ENCODE measurements around the gene LAP3. TPM values are rescaled to one million over a fixed set of nuclear protein-coding genes. Genes with fewer than 3 reads are reported as not detected.
A peak's percentile ranks its signal among the peaks of the same experiment; 100 is the strongest.
"Not testable (repeated sequence)": the region's sequence is repeated elsewhere in the genome, so short reads cannot be mapped to it uniquely, and the experiment has no call there.

Gene LAP3
- total RNA-seq, 1 donor from 2014 or later, result 81.6 TPM

- H3K9me3 Mint-ChIP-seq (ENCODE audit: low read depth), result no peaks in the 10 kb centered on the region
- no peak overlapping the region for H3K27ac Mint-ChIP-seq
- H3K4me1 Mint-ChIP-seq (ENCODE audit: low read depth), result peaks cover 4% of the 10 kb centered on the region
- no peaks in the 10 kb centered on the region for H3K36me3 Mint-ChIP-seq (ENCODE audit: insufficient read depth)
- peaks cover 2% of the 10 kb centered on the region for H3K27me3 Mint-ChIP-seq
- no peak for DNase-seq (ENCODE audit: low spot score, unreplicated experiment)
- H3K4me3 Mint-ChIP-seq (ENCODE audit: low read depth), result no peak overlapping the region
- TF ChIP-seq CTCF (IDR thresholded peaks at IDR 0.05; ENCODE audit: unreplicated experiment), result no peak
These were observed 41.1 kb upstream of the LAP3 start for GRCh38 chr4:17535906-17536305.

- not testable (repeated sequence) for H3K4me1 Mint-ChIP-seq (ENCODE audit: low read depth)
These were observed 39.9 kb upstream of the LAP3 start for GRCh38 chr4:17537060-17537459.

DNA sequence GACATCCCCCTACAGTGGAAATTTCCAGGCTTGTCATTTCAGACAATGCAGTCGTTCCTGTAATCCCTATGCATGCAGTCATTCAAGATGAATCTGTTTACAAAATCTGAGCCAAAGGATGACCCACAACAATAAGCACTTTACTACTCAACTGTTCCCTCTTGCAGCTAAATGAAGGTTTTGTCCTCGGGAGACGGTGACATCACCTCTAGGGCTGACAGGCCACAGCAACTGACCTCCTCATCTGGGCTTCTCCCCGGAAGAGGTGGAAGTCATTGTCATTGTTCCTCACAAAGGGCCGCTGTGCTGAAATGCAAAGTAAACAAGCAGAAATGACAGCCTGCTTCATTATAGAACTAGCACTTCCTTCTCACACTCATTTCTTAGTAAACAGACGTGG is 32.8 kb upstream of the LAP3 start:
- no peak for DNase-seq (ENCODE audit: low spot score, unreplicated experiment)
- Mint-ChIP-seq H3K27ac (no peak overlapping the region), H3K27me3 (peaks cover 7% of the 10 kb centered on the region), H3K9me3 (ENCODE audit: low read depth) (no peaks in the 10 kb centered on the region), H3K36me3 (ENCODE audit: insufficient read depth) (no peaks in the 10 kb centered on the region), H3K4me1 (ENCODE audit: low read depth) (no peaks in the 10 kb centered on the region), H3K4me3 (ENCODE audit: low read depth) (no peak overlapping the region)
- TF ChIP-seq CTCF (IDR thresholded peaks at IDR 0.05; ENCODE audit: unreplicated experiment), result no peak

More at GRCh38 chr4:17537060-17537459, 39.9 kb upstream of the LAP3 start:
- DNase-seq (ENCODE audit: low spot score, unreplicated experiment); H3K27me3 Mint-ChIP-seq; H3K36me3 Mint-ChIP-seq (ENCODE audit: insufficient read depth); H3K27ac Mint-ChIP-seq; H3K9me3 Mint-ChIP-seq (ENCODE audit: low read depth); H3K4me3 Mint-ChIP-seq (ENCODE audit: low read depth): not testable (repeated sequence)

- Mint-ChIP-seq H3K4me1 (ENCODE audit: low read depth) (no peaks in the 10 kb centered on the region), H3K36me3 (ENCODE audit: insufficient read depth) (no peaks in the 10 kb centered on the region), H3K27me3 (peaks cover 7% of the 10 kb centered on the region), H3K4me3 (ENCODE audit: low read depth) (no peak overlapping the region), H3K9me3 (ENCODE audit: low read depth) (no peaks in the 10 kb centered on the region), H3K27ac (no peak overlapping the region)
- no peak for TF ChIP-seq CTCF (IDR thresholded peaks at IDR 0.05; ENCODE audit: unreplicated experiment)
- DNase-seq (ENCODE audit: low spot score, unreplicated experiment), result no peak
These were observed 32.2 kb upstream of the LAP3 start for GRCh38 chr4:17544831-17545234.

DNA sequence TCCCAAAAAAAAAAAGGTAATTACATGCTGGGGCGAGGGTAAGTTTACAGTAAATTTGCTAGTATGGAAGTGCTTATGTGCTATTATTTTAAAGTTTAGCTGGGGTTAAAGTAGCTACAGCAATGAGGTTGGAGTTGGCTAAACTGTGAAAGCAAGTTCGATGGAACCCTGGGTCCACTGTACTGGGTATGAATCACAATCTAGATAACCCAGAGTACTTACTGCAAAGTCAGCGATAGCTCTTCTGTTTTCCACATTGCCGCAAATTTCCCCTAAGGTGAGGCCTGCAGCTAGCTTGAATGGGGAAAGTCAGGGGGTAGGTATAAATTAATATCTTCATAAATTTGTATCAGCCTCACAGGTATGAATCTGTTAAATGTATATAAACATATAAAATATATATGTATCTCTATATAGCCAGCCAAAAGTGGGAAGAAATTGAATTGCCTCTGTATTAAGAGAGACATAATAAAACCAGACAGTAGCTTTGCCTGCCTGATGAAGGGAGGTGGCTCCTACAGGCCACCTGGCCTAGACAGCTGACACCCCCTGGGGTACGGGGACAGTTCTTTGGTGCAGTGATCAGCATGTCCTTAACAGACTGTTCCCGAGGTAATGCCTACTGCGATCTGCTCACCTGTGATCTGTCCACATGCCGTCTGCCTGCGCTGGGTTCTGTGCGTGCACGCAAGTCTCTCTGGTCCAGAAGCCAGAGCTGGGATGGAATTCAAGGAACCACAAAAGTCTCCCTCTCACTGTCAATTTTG is 31.4 kb upstream of the LAP3 start:
- Mint-ChIP-seq H3K36me3 (ENCODE audit: insufficient read depth) (no peaks in the 10 kb centered on the region), H3K27me3 (peaks cover 4% of the 10 kb centered on the region), H3K27ac (no peak overlapping the region), H3K4me1 (ENCODE audit: low read depth) (no peaks in the 10 kb centered on the region), H3K9me3 (ENCODE audit: low read depth) (no peaks in the 10 kb centered on the region), H3K4me3 (ENCODE audit: low read depth) (no peak overlapping the region)
- DNase-seq (ENCODE audit: low spot score, unreplicated experiment), result no peak
- TF ChIP-seq CTCF (IDR thresholded peaks at IDR 0.05; ENCODE audit: unreplicated experiment), result no peak

- Mint-ChIP-seq H3K4me1 (ENCODE audit: low read depth) (no peaks in the 10 kb centered on the region), H3K27ac (peak overlapping the region; percentile 39), H3K4me3 (ENCODE audit: low read depth) (no peak overlapping the region), H3K9me3 (ENCODE audit: low read depth) (no peaks in the 10 kb centered on the region), H3K27me3 (peaks cover 4% of the 10 kb centered on the region), H3K36me3 (ENCODE audit: insufficient read depth) (no peaks in the 10 kb centered on the region)
- no peak for DNase-seq (ENCODE audit: low spot score, unreplicated experiment)
- TF ChIP-seq CTCF (IDR thresholded peaks at IDR 0.05; ENCODE audit: unreplicated experiment), result no peak
These were observed 30.8 kb upstream of the LAP3 start for GRCh38 chr4:17546222-17546621.

Data from progenitor cell of endocrine pancreas (in vitro differentiated cells).